Nephron progenitor cell (in vitro differentiated cells): ENCODE data around the gene HGS.
A peak's percentile ranks its signal among the peaks of the same experiment; 100 is the strongest.

Experiments used
- DNase-seq: peaks from one replicate; pipeline ENCODE4 v3.0.0; 2021
- H3K27ac Mint-ChIP-seq: 2 replicates; pipeline ENCODE4 v1.8.0; 2021; ENCODE audit warnings: mild to moderate bottlenecking, moderate library complexity, mixed read lengths
- H3K27me3 Mint-ChIP-seq: 2 replicates; pipeline ENCODE4 v1.8.0; 2021; ENCODE audit warnings: mild to moderate bottlenecking, low read depth, mixed read lengths; ENCODE audit not compliant: poor library complexity
- H3K36me3 Mint-ChIP-seq: 2 replicates; pipeline ENCODE4 v1.8.0; 2021; ENCODE audit warnings: low read depth, mixed read lengths
- H3K4me1 Mint-ChIP-seq: 2 replicates; pipeline ENCODE4 v1.8.0; 2021; ENCODE audit warnings: mixed read lengths
- H3K4me3 Mint-ChIP-seq: 2 replicates; pipeline ENCODE4 v1.8.0; 2021; ENCODE audit warnings: mild to moderate bottlenecking, moderate library complexity, mixed read lengths
- H3K9me3 Mint-ChIP-seq: 2 replicates; pipeline ENCODE4 v1.8.0; 2021; ENCODE audit warnings: mild to moderate bottlenecking, moderate library complexity, mixed read lengths
- CTCF ChIP-seq: fragments of 200-600 bp; sonication (generic); IDR thresholded peaks from 2 replicates; pipeline ENCODE4 v1.5.0; 2021; ENCODE audit warnings: antibody characterized with exemption

HGS gene

GRCh38 chr17:81684442-81684911, 666 bp downstream of the HGS start:
- H3K4me3 Mint-ChIP-seq, result peak overlapping the region; percentile 87

GRCh38 chr17:81685108-81685507, 1.3 kb downstream of the HGS start:
- peaks cover 2% of the 10 kb centered on the region for H3K27me3 Mint-ChIP-seq
- H3K36me3 Mint-ChIP-seq, result peaks cover 12% of the 10 kb centered on the region
- no peaks in the 10 kb centered on the region for H3K9me3 Mint-ChIP-seq
- peak overlapping the region; percentile 87 for H3K4me3 Mint-ChIP-seq
- peaks cover 30% of the 10 kb centered on the region for H3K4me1 Mint-ChIP-seq
- DNase-seq, result no peak
- no peak overlapping the region for H3K27ac Mint-ChIP-seq
- TF ChIP-seq CTCF, result no peak

More at GRCh38 chr17:81684442-81684911, 666 bp downstream of the HGS start:
- H3K27me3 Mint-ChIP-seq, result peaks cover 2% of the 10 kb centered on the region
- DNase-seq, result no peak
- peaks cover 14% of the 10 kb centered on the region for H3K36me3 Mint-ChIP-seq
- no peak for TF ChIP-seq CTCF
- peak overlapping the region; percentile 83 for H3K27ac Mint-ChIP-seq
- H3K9me3 Mint-ChIP-seq, result no peaks in the 10 kb centered on the region
- H3K4me1 Mint-ChIP-seq, result peaks cover 30% of the 10 kb centered on the region

DNA sequence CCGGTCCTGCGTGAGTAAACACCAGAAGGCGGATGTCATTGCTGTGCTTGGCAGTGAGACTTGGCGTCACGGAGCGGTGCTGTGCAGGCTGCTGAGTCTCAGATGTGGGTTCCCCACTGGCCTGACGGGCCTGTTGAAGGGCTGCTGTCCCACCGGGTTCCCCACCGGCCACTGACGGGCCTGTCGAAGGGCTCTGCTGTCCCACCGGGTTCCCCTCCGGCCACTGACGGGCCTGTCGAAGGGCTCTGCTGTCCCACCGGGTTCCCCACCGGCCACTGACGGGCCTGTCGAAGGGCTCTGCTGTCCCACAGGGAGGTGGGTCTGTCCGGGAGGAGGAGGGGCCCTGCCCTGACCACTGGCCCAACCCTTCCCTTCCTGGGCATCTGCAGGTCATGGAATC, 2.8 kb downstream of the HGS start:
- peaks cover 27% of the 10 kb centered on the region for H3K4me1 Mint-ChIP-seq
- H3K4me3 Mint-ChIP-seq, result no peak overlapping the region
- peak overlapping the region; percentile 68 for H3K27ac Mint-ChIP-seq
- peaks cover 2% of the 10 kb centered on the region for H3K27me3 Mint-ChIP-seq
- no peak for TF ChIP-seq CTCF
- peaks cover 11% of the 10 kb centered on the region for H3K36me3 Mint-ChIP-seq
- no peaks in the 10 kb centered on the region for H3K9me3 Mint-ChIP-seq
- DNase-seq, result no peak

- no peak for TF ChIP-seq CTCF
- DNase-seq, result no peak
- H3K9me3 Mint-ChIP-seq, result no peaks in the 10 kb centered on the region
- H3K27ac Mint-ChIP-seq, result no peak overlapping the region
- H3K4me3 Mint-ChIP-seq, result no peak overlapping the region
- peaks cover 2% of the 10 kb centered on the region for H3K27me3 Mint-ChIP-seq
- peaks cover 11% of the 10 kb centered on the region for H3K36me3 Mint-ChIP-seq
- H3K4me1 Mint-ChIP-seq, result peaks cover 16% of the 10 kb centered on the region
Observed at GRCh38 chr17:81687770-81688541, 4.1 kb downstream of the HGS start.

DNA sequence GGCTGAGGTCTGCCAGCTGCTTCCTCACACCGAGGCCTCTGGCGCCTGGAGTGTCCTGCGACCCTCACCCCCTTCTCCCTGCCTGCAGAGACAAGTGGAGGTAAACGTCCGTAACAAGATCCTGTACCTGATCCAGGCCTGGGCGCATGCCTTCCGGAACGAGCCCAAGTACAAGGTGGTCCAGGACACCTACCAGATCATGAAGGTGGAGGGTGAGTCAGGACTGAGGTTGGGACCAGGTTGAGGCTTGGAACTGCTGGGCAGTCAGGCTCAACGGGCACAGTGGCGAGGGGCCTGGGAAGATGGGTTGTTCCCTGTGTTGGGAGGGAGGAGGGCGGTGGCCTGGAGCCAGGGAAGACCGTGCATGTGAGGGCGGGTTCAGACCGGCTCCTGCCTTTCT, 4.8 kb downstream of the HGS start:
- Mint-ChIP-seq H3K27me3 (peaks cover 2% of the 10 kb centered on the region), H3K4me3 (no peak overlapping the region), H3K27ac (peak overlapping the region; percentile 79), H3K9me3 (no peaks in the 10 kb centered on the region), H3K4me1 (peaks cover 15% of the 10 kb centered on the region), H3K36me3 (peaks cover 11% of the 10 kb centered on the region)
- no peak for TF ChIP-seq CTCF
- no peak for DNase-seq

GRCh38 chr17:81690066-81690465, 6.3 kb downstream of the HGS start:
- DNase-seq, result no peak
- no peak overlapping the region for H3K27ac Mint-ChIP-seq
- H3K27me3 Mint-ChIP-seq, result peaks cover 2% of the 10 kb centered on the region
- H3K9me3 Mint-ChIP-seq, result no peaks in the 10 kb centered on the region
- no peak overlapping the region for H3K4me3 Mint-ChIP-seq
- peaks cover 11% of the 10 kb centered on the region for H3K36me3 Mint-ChIP-seq
- no peak for TF ChIP-seq CTCF
- H3K4me1 Mint-ChIP-seq, result peaks cover 6% of the 10 kb centered on the region
